ENCODE results near the gene FGF6.
A peak's percentile ranks its signal among the peaks of the same experiment; 100 is the strongest.
"Not testable (repeated sequence)": the region's sequence is repeated elsewhere in the genome, so short reads cannot be mapped to it uniquely, and the experiment has no call there.

Gene FGF6

GRCh38 chr12:4471256-4471655, 25.6 kb upstream of the FGF6 start:
- no CpG with 5 or more reads among the region's 4 CpGs for WGBS (ENCODE audit: insufficient coverage, insufficient read length)
- Histone ChIP-seq H3K4me1 (ENCODE audit: control insufficient read depth, insufficient read depth, low read length) (no peaks in the 10 kb centered on the region), H3K27ac (ENCODE audit: low read length) (no peak overlapping the region), H3K9me3 (ENCODE audit: control insufficient read depth, insufficient read depth, low read length) (no peaks in the 10 kb centered on the region), H3K27me3 (ENCODE audit: control insufficient read depth, insufficient read depth, low read length) (no peaks in the 10 kb centered on the region), H3K4me3 (ENCODE audit: low read length) (no peak overlapping the region), H3K36me3 (ENCODE audit: control insufficient read depth, insufficient read depth, low read length) (no peaks in the 10 kb centered on the region)
- no peak for DNase-seq (ENCODE audit: low read depth, low spot score)

GRCh38 chr12:4468994-4469393, 23.4 kb upstream of the FGF6 start:
- no peaks in the 10 kb centered on the region for H3K9me3 ChIP-seq (ENCODE audit: control insufficient read depth, insufficient read depth, low read length)
- H3K27me3 ChIP-seq (ENCODE audit: control insufficient read depth, insufficient read depth, low read length) = no peaks in the 10 kb centered on the region
- H3K4me3 ChIP-seq (ENCODE audit: low read length) = no peak overlapping the region
- no peak overlapping the region for H3K27ac ChIP-seq (ENCODE audit: low read length)
- no peak for DNase-seq (ENCODE audit: low read depth, low spot score)
- no peaks in the 10 kb centered on the region for H3K36me3 ChIP-seq (ENCODE audit: control insufficient read depth, insufficient read depth, low read length)
- no peaks in the 10 kb centered on the region for H3K4me1 ChIP-seq (ENCODE audit: control insufficient read depth, insufficient read depth, low read length)

GRCh38 chr12:4460761-4461160, 15.1 kb upstream of the FGF6 start:
- no peaks in the 10 kb centered on the region for H3K27me3 ChIP-seq (ENCODE audit: control insufficient read depth, insufficient read depth, low read length)
- H3K9me3 ChIP-seq (ENCODE audit: control insufficient read depth, insufficient read depth, low read length) = no peaks in the 10 kb centered on the region
- no peaks in the 10 kb centered on the region for H3K4me1 ChIP-seq (ENCODE audit: control insufficient read depth, insufficient read depth, low read length)
- no CpG with 5 or more reads among the region's 4 CpGs for WGBS (ENCODE audit: insufficient coverage, insufficient read length)
- no peak overlapping the region for H3K27ac ChIP-seq (ENCODE audit: low read length)
- H3K36me3 ChIP-seq (ENCODE audit: control insufficient read depth, insufficient read depth, low read length) = no peaks in the 10 kb centered on the region
- no peak overlapping the region for H3K4me3 ChIP-seq (ENCODE audit: low read length)
- no peak for DNase-seq (ENCODE audit: low read depth, low spot score)

GRCh38 chr12:4455849-4456248, 10.2 kb upstream of the FGF6 start:
- not testable (repeated sequence) for H3K4me1 ChIP-seq (ENCODE audit: control insufficient read depth, insufficient read depth, low read length); H3K36me3 ChIP-seq (ENCODE audit: control insufficient read depth, insufficient read depth, low read length); H3K9me3 ChIP-seq (ENCODE audit: control insufficient read depth, insufficient read depth, low read length); H3K4me3 ChIP-seq (ENCODE audit: low read length); H3K27me3 ChIP-seq (ENCODE audit: control insufficient read depth, insufficient read depth, low read length); H3K27ac ChIP-seq (ENCODE audit: low read length); DNase-seq (ENCODE audit: low read depth, low spot score)
- WGBS (ENCODE audit: insufficient coverage, insufficient read length) = no CpG with 5 or more reads among the region's 4 CpGs

- H3K27me3 ChIP-seq (ENCODE audit: control insufficient read depth, insufficient read depth, low read length) = no peaks in the 10 kb centered on the region
- no peaks in the 10 kb centered on the region for H3K9me3 ChIP-seq (ENCODE audit: control insufficient read depth, insufficient read depth, low read length)
- H3K36me3 ChIP-seq (ENCODE audit: control insufficient read depth, insufficient read depth, low read length) = no peaks in the 10 kb centered on the region
- H3K4me3 ChIP-seq (ENCODE audit: low read length) = no peak overlapping the region
- DNase-seq (ENCODE audit: low read depth, low spot score) = no peak
- peaks cover 12% of the 10 kb centered on the region; the same call in 1 of the 2 replicates for H3K4me1 ChIP-seq (ENCODE audit: control insufficient read depth, insufficient read depth, low read length)
- no peak overlapping the region for H3K27ac ChIP-seq (ENCODE audit: low read length)
- no CpG with 5 or more reads among the region's 4 CpGs for WGBS (ENCODE audit: insufficient coverage, insufficient read length)
Observed at GRCh38 chr12:4454315-4454860, 8.8 kb upstream of the FGF6 start.

- H3K9me3 ChIP-seq (ENCODE audit: control insufficient read depth, insufficient read depth, low read length) = no peaks in the 10 kb centered on the region
- peaks cover 14% of the 10 kb centered on the region for H3K4me1 ChIP-seq (ENCODE audit: control insufficient read depth, insufficient read depth, low read length)
- no peak overlapping the region for H3K4me3 ChIP-seq (ENCODE audit: low read length)
- H3K36me3 ChIP-seq (ENCODE audit: control insufficient read depth, insufficient read depth, low read length) = no peaks in the 10 kb centered on the region
- no peaks in the 10 kb centered on the region for H3K27me3 ChIP-seq (ENCODE audit: control insufficient read depth, insufficient read depth, low read length)
- WGBS (ENCODE audit: insufficient coverage, insufficient read length) = no CpG with 5 or more reads among the region's 7 CpGs
- no peak overlapping the region for H3K27ac ChIP-seq (ENCODE audit: low read length)
- no peak for DNase-seq (ENCODE audit: low read depth, low spot score)
Observed at GRCh38 chr12:4451694-4452093, 6.1 kb upstream of the FGF6 start.

GRCh38 chr12:4450551-4451112, 5.0 kb upstream of the FGF6 start:
- DNase-seq (ENCODE audit: low read depth, low spot score) = peak; percentile 29

GRCh38 chr12:4449851-4450221, 4.2 kb upstream of the FGF6 start:
- Histone ChIP-seq H3K4me3 (ENCODE audit: low read length) (no peak overlapping the region), H3K27ac (ENCODE audit: low read length) (no peak overlapping the region), H3K36me3 (ENCODE audit: control insufficient read depth, insufficient read depth, low read length) (no peaks in the 10 kb centered on the region), H3K4me1 (ENCODE audit: control insufficient read depth, insufficient read depth, low read length) (peaks cover 14% of the 10 kb centered on the region), H3K9me3 (ENCODE audit: control insufficient read depth, insufficient read depth, low read length) (no peaks in the 10 kb centered on the region), H3K27me3 (ENCODE audit: control insufficient read depth, insufficient read depth, low read length) (no peaks in the 10 kb centered on the region)
- no CpG with 5 or more reads among the region's 4 CpGs for WGBS (ENCODE audit: insufficient coverage, insufficient read length)
- DNase-seq (ENCODE audit: low read depth, low spot score) = no peak

More at GRCh38 chr12:4450551-4451112, 5.0 kb upstream of the FGF6 start:
- WGBS (ENCODE audit: insufficient coverage, insufficient read length) = no CpG with 5 or more reads among the region's 9 CpGs
- Histone ChIP-seq H3K9me3 (ENCODE audit: control insufficient read depth, insufficient read depth, low read length) (no peaks in the 10 kb centered on the region), H3K27ac (ENCODE audit: low read length) (no peak overlapping the region), H3K27me3 (ENCODE audit: control insufficient read depth, insufficient read depth, low read length) (no peaks in the 10 kb centered on the region), H3K4me3 (ENCODE audit: low read length) (no peak overlapping the region), H3K4me1 (ENCODE audit: control insufficient read depth, insufficient read depth, low read length) (peaks cover 14% of the 10 kb centered on the region), H3K36me3 (ENCODE audit: control insufficient read depth, insufficient read depth, low read length) (no peaks in the 10 kb centered on the region)

- Histone ChIP-seq H3K27ac (ENCODE audit: low read length) (no peak overlapping the region), H3K9me3 (ENCODE audit: control insufficient read depth, insufficient read depth, low read length) (no peaks in the 10 kb centered on the region), H3K36me3 (ENCODE audit: control insufficient read depth, insufficient read depth, low read length) (no peaks in the 10 kb centered on the region), H3K4me1 (ENCODE audit: control insufficient read depth, insufficient read depth, low read length) (peaks cover 14% of the 10 kb centered on the region), H3K27me3 (ENCODE audit: control insufficient read depth, insufficient read depth, low read length) (no peaks in the 10 kb centered on the region), H3K4me3 (ENCODE audit: low read length) (no peak overlapping the region)
- WGBS (ENCODE audit: insufficient coverage, insufficient read length) = no CpG with 5 or more reads among the region's 9 CpGs
- no peak for DNase-seq (ENCODE audit: low read depth, low spot score)
Observed at GRCh38 chr12:4448943-4449850, 3.6 kb upstream of the FGF6 start.

GRCh38 chr12:4448371-4448940, 2.8 kb upstream of the FGF6 start:
- DNase-seq (ENCODE audit: low read depth, low spot score) = no peak
- Histone ChIP-seq H3K36me3 (ENCODE audit: control insufficient read depth, insufficient read depth, low read length) (no peaks in the 10 kb centered on the region), H3K4me3 (ENCODE audit: low read length) (no peak overlapping the region)

More at GRCh38 chr12:4448371-4448940, 2.8 kb upstream of the FGF6 start:
- no peaks in the 10 kb centered on the region for H3K9me3 ChIP-seq (ENCODE audit: control insufficient read depth, insufficient read depth, low read length)
- WGBS (ENCODE audit: insufficient coverage, insufficient read length) = no CpG with 5 or more reads among the region's 6 CpGs
- H3K27me3 ChIP-seq (ENCODE audit: control insufficient read depth, insufficient read depth, low read length) = no peaks in the 10 kb centered on the region
- H3K4me1 ChIP-seq (ENCODE audit: control insufficient read depth, insufficient read depth, low read length) = peaks cover 14% of the 10 kb centered on the region
- no peak overlapping the region for H3K27ac ChIP-seq (ENCODE audit: low read length)
